ENCODE data around the gene ARPIN.

ARPIN gene

DNA sequence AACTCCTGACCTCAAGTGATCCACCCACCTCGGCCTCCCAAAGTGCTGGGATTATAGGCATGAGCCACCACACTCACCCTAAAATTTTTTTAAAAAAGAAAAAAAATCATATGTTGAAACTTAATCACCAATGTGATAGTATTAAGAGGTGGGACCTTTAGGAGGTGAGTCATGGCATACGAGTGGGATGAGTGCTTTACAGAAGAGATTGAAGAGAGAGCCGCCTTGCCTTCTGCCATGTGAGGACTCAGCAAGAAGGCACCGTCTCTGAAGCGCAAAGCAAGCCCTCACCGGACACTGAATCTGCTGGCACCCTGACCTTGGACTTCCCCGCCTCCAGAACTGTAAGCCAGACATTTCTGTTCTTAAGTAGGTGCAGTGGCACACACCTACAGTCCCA, 5.5 kb downstream of the ARPIN start:
- H3K27ac ChIP-seq: no peak overlapping the region
- TF ChIP-seq, protein P1, sequence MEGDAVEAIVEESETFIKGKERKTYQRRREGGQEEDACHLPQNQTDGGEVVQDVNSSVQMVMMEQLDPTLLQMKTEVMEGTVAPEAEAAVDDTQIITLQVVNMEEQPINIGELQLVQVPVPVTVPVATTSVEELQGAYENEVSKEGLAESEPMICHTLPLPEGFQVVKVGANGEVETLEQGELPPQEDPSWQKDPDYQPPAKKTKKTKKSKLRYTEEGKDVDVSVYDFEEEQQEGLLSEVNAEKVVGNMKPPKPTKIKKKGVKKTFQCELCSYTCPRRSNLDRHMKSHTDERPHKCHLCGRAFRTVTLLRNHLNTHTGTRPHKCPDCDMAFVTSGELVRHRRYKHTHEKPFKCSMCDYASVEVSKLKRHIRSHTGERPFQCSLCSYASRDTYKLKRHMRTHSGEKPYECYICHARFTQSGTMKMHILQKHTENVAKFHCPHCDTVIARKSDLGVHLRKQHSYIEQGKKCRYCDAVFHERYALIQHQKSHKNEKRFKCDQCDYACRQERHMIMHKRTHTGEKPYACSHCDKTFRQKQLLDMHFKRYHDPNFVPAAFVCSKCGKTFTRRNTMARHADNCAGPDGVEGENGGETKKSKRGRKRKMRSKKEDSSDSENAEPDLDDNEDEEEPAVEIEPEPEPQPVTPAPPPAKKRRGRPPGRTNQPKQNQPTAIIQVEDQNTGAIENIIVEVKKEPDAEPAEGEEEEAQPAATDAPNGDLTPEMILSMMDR (conservative IDR thresholded peaks at IDR 0.05): no peak

DNA sequence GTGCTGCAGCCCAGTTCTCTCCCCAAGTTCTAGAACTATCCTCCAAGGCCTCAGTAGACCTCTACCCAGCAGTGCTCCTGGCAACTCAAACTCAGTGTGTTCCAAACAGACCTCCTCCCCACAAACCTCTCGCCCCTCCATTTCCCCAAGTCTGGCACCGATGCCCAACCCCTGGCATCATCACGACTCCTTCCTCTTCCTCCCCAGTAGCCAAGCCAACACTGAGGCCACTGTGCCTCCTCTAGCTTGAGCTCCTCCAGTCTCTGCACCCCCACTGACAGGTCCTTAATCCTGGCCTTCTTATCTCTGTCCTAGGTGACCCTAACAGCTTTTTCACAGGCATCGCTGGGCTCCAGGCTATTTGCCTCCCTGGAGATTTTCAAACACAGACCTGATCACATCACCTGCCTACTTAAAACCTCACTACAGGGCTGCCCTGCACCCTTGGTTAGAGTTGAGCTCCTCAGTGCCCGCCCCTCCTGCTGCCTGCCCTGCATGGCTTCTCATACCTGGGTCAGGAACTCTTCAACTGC, 6.8 kb downstream of the ARPIN start:
- TF ChIP-seq, protein P1 (conservative IDR thresholded peaks at IDR 0.05): no peak

DNA sequence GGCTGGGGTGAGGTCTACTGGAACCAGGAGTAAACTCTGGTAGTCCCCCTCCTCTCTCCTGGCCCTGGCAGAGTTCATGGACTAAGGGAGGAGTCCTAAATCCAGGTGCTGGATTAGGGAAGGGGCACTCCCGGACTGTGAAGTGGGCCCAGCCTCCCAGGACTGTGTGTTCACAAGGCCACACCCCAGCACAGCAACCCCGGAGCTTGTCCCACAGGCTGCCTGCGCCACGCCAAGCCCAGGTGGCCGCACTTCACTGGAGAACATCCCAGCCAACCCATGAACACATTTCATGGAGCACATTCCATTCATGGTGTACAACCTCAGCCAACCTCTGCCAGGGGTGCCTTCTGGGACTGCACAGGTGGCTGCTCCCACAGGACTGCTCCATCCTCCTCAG, 8.2 kb downstream of the ARPIN start:
- TF ChIP-seq, protein P1 (conservative IDR thresholded peaks at IDR 0.05): no peak
- H3K27ac ChIP-seq: no peak overlapping the region

More for the DNA sequence above, 6.8 kb downstream of the ARPIN start:
- no peak overlapping the region; the same call in 1 of the 2 replicates for H3K27ac ChIP-seq

DNA sequence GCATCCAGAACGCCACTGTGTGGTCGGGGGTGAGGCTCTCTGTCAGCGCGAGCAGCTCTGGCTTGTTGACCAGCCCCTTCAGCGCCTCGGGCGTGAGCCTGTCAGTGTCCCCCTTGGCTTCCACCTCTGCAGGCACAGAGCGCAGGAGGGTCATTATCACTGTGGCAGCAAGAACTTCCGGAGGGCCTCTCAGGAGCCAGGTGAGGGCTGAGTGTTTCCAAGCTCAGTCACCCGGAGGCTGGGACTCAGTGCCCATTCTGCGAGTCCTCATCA, 9.0 kb downstream of the ARPIN start:
- TF ChIP-seq, protein P1 (conservative IDR thresholded peaks at IDR 0.05): no peak
- no peak overlapping the region for H3K27ac ChIP-seq

DNA sequence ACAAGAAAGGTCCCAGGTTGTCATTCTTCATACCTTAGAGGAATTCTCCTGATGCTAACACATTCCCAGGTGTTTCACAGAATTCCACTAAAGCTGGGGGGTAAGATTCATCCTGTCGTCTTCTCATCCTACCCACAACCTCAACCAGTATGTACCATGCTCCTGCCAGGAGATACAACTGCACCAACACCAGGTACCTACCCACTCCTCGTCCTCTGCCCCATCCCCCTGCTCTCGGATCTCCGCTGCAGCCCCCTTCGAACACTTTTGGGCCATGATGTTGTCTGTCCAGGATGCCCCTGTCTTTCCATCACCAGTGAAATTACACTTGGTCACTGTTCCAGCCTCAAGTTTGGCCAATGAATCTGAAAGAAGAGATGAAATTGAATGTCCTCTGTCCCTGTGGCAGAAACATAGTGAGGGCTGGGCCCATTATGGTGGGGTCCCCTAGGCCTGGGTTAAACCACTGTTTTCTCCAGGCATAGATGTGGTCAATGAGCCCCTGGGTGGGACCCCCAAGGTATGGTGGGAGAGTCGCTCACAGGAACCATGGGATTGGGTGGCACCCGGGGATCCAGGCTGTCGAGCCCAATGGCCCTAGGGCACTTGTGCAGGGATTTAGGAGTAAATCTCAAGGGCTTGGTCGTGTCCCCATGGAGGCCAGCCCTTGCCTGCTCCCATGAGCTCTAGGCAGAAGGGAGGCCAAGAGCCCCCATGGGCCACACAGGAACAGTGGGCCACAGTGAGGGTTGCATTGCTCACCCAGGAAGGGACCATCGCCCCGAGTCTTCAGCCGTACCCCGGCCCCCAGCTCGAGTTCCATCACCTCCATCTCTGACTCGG, 9.5 kb downstream of the ARPIN start:
- TF ChIP-seq, protein P1 (conservative IDR thresholded peaks at IDR 0.05): no peak
- H3K27ac ChIP-seq: no peak overlapping the region

DNA sequence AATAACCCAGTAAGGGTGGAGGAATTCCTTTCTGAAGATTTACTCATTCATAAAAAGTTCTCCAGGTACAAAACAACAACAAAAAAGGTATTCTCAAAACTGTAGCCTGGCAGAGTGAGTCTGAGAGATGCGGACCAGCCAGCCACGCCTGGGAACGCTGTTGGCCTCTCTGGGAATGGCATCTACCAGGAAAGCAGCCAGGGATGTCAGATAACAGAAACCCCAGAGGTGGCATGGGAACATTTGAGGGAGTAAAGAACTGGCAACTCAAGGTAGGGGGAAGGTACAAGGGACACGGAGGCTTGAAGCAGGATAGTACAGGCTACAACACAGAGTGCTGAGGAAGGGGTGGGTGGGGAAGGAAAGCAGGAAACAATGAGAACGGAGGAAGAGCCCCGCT, 11.9 kb downstream of the ARPIN start:
- no peak overlapping the region for H3K27ac ChIP-seq

DNA sequence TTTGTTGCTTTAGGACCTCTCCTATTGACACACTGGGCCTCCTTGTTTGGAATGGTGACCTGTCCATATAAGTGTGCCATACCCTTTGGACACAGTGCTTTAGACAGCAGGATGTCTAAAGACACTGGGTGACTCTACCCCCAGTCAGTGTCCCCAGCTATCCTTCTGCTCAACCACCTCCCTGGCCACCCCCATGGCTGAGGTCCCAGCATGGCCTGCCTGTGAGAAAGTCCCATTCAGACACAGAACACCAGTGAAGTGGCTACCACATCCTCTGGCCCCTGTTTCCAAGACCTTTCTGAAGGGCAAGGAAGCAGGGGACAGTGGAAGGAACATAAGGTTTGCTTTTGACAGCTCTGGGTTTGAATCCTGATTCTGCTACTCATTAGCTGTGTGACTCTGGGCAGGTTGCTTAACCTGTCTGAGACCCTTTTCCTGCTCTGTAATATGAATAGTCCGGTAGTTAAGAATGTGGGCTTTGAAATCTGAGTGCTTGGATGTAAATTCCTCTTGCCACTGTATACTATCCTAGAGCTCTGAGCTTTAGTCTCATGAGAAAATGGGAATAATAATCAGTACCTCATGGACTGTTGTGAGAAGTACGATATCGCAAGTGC, 12.7 kb downstream of the ARPIN start:
- H3K27ac ChIP-seq: peak overlapping the region; percentile 40; the same call in 1 of the 2 replicates
- TF ChIP-seq, protein P1 (conservative IDR thresholded peaks at IDR 0.05): no peak

More for the DNA sequence above, 11.9 kb downstream of the ARPIN start:
- TF ChIP-seq, protein P1 (conservative IDR thresholded peaks at IDR 0.05): no peak
